Stimulated activated CD4-positive, alpha-beta T cell treated with anti-CD3 and anti-CD28 coated beads, Interleukin-4, amount 100 ng/mL, for 48 hours (primary cell): ENCODE measurements around the gene SDCCAG8.

Source experiments
- DNase-seq, 2 donors: peaks; one replicate each; pipeline ENCODE4 v3.0.0-alpha.2; 2020; ENCODE audit warnings: low read depth in 2 of 2

The SDCCAG8 gene

DNA sequence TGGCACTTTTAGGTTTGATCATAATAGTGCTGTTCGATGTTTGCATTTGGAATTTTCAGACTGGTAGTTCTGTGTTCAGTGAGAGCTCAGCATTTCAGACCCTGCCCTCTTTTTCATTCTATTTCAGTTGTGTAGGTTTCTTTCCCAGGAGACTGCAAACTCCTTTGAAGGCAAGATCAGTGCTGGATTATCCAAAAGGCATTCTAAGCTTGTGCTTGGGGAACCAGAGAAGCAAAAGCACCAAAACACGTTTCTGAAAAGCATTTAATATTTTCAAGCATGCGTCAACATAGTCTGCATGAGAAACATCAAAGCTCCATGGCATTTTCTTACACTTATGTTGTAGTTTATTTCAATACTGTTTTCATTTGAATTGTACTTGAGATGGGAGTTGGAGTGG is 292.1 kb downstream of the SDCCAG8 start:
- DNase-seq = no peak

GRCh38 chr1:243548516-243548915 is 292.7 kb downstream of the SDCCAG8 start:
- no peak for DNase-seq

DNA sequence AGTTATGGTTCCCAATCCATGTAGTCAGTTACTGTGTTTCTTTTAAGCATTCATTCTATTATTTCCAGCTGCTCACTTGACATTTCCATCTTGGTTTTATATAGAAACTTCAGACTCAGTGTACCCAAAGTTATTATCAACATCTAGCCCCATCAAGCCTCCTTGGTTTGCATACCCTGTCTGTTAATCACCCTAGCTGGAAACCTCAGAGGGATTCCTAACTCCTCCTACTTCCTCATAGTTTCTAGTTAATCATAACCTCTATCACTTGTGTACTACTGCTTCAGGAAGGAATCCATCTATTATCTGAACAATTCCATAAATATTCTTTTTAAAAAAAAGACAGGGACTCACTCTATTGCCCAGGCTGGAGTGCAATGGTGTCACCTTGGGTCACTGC is 293.3 kb downstream of the SDCCAG8 start:
- no peak for DNase-seq
